K562 (cell line): ENCODE results near the gene SOX6. TPM values are rescaled to one million over a fixed set of nuclear protein-coding genes. Genes with fewer than 3 reads are reported as not detected.

Source experiments
- ATAC-seq: fragments of 200-7000 bp; cut with Tn5 transposase; 3 replicates; pipeline ENCODE4 v1.9.1; 2020; ENCODE audit warnings: moderate library complexity
- BruUV-seq: library from RNA; stranded (reverse); fragments of 400-500 nt; replicated peaks from 2 replicates; lab custom pipeline; 2021; lab: Mats Ljungman, UMichigan
- CTCF ChIA-PET: fragments of 300-600 bp; formaldehyde crosslinking; extraction: SDS; loops from one replicate; lab custom pipeline; 2021; ENCODE audit warnings: low intra/inter-chr PET ratio; lab: Yijun Ruan, JAX
- POLR2A ChIA-PET: fragments of 300-600, 350-650 bp; sonication (Branson Sonifier 250); formaldehyde crosslinking; extraction: SDS; loops from one replicate; lab custom pipeline; 2021; ENCODE audit warnings: antibody characterized with exemption, inconsistent platforms; lab: Yijun Ruan, JAX
- DNase-seq, 4 experiments: peaks; one replicate each; pipeline versions ENCODE4 v3.0.0 to v3.0.0-alpha.2; 2011 to 2018; ENCODE audit warnings: low spot score in 3 of 4, mixed read lengths in 3 of 4; ENCODE audit errors: extremely low read depth in 1 of 4
- FAIRE-seq: peaks from 2 replicates; lab custom pipeline; 2011; peaks lifted over from hg19 to GRCh38; lab: Jason Lieb, UNC
- H2AFZ ChIP-seq: 2 replicates; pipeline ENCODE4 v1.6.0; 2011; ENCODE audit warnings: low read depth, low read length, control low read depth, inconsistent platforms
- H3K27ac ChIP-seq: fragments of 200-600 bp; 3 replicates; pipeline ENCODE4 v1.8.0; 2011; ENCODE audit warnings: low read depth, mild to moderate bottlenecking, control low read depth, inconsistent platforms, low read length, moderate library complexity, mixed read lengths; ENCODE audit errors: extremely low read depth
- H3K27me3 ChIP-seq, 2 experiments: fragments of 300-600 bp in 1 of 2; 2 replicates in 1 of 2; 3 replicates in 1 of 2; pipeline versions ENCODE4 v1.6.0 to v1.8.0; 2011; ENCODE audit warnings: inconsistent platforms in 2 of 2, low read length in 2 of 2, mild to moderate bottlenecking in 1 of 2, mixed read lengths in 1 of 2, moderate library complexity in 1 of 2; ENCODE audit not compliant: control insufficient read depth in 2 of 2, insufficient read depth in 2 of 2
- H3K36me3 ChIP-seq: fragments of 300-600 bp; 3 replicates; pipeline ENCODE4 v1.8.0; 2011; ENCODE audit warnings: mild to moderate bottlenecking, low read length, inconsistent platforms; ENCODE audit not compliant: control insufficient read depth, insufficient read depth
- H3K4me1 ChIP-seq, 2 experiments: fragments of 200-600 bp in 1 of 2; replicated peaks in 1 of 2; 2 replicates in 1 of 2; 3 replicates in 1 of 2; pipeline versions ENCODE4 v1.5.1 to v1.8.0; 2011; ENCODE audit warnings: inconsistent platforms in 2 of 2, low read length in 2 of 2, mild to moderate bottlenecking in 1 of 2, mixed read lengths in 1 of 2, moderate library complexity in 1 of 2; ENCODE audit not compliant: control insufficient read depth in 2 of 2, insufficient read depth in 2 of 2
- H3K4me2 ChIP-seq: 2 replicates; pipeline ENCODE4 v1.6.1; 2011; ENCODE audit warnings: low read length, control low read depth, inconsistent platforms, mixed read lengths; ENCODE audit not compliant: insufficient read depth
- H3K4me3 ChIP-seq: fragments of 200-600 bp; sonication (generic), shearing (Covaris generic); 2 replicates; pipeline ENCODE4 v1.5.1; 2016; ENCODE audit warnings: control low read depth, inconsistent platforms
- H3K79me2 ChIP-seq: fragments of 200-600 bp; 3 replicates; pipeline ENCODE4 v1.8.0; 2011; ENCODE audit warnings: low read length, inconsistent platforms; ENCODE audit not compliant: control insufficient read depth, insufficient read depth
- H3K9ac ChIP-seq, 2 experiments: 2 replicates each; pipeline versions ENCODE4 v1.6.0 to v1.6.1; 2011; ENCODE audit warnings: low read depth in 2 of 2, low read length in 2 of 2, control low read depth in 1 of 2, inconsistent platforms in 1 of 2, mild to moderate bottlenecking in 1 of 2, mixed read lengths in 1 of 2; ENCODE audit not compliant: insufficient read depth in 1 of 2
- H3K9me1 ChIP-seq: one replicate; pipeline ENCODE4 v1.6.0; 2011; ENCODE audit warnings: inconsistent platforms, mild to moderate bottlenecking, low read length, moderate library complexity; ENCODE audit not compliant: control insufficient read depth, insufficient read depth
- H3K9me3 ChIP-seq: replicated peaks from 2 replicates; pipeline ENCODE4 v1.5.1; 2011; ENCODE audit warnings: low read depth, low read length, inconsistent platforms; ENCODE audit not compliant: control insufficient read depth, insufficient read depth
- H4K20me1 ChIP-seq: replicated peaks from 2 replicates; pipeline ENCODE4 v1.6.1; 2011; ENCODE audit warnings: low read length, inconsistent platforms, mixed read lengths; ENCODE audit not compliant: control insufficient read depth, insufficient read depth
- ARID1B ChIP-seq: fragments of 450-650 bp; IDR thresholded peaks from 2 replicates; pipeline ENCODE4 v1.6.1; 2016; ENCODE audit warnings: antibody characterized with exemption, mild to moderate bottlenecking, inconsistent platforms
- BRD4 ChIP-seq: fragments of 200-600 bp; sonication (generic); IDR thresholded peaks from 2 replicates; pipeline ENCODE4 v1.6.1; 2017; ENCODE audit warnings: inconsistent platforms
- CC2D1A ChIP-seq: fragments of 450-650 bp; IDR thresholded peaks from 2 replicates; pipeline ENCODE4 v1.6.1; 2017; ENCODE audit warnings: mild to moderate bottlenecking
- CXXC5 ChIP-seq: fragments of 250-450 bp; sonication (Bioruptor Pico); IDR thresholded peaks from 2 replicates; pipeline ENCODE4 v1.8.0; 2022; ENCODE audit warnings: inconsistent platforms, mild to moderate bottlenecking, moderate library complexity
- HLTF ChIP-seq: fragments of 450-650 bp; IDR thresholded peaks from 2 replicates; pipeline ENCODE4 v1.6.1; 2016
- MAFG ChIP-seq: fragments of 450-650 bp; conservative IDR thresholded peaks from 2 replicates; pipeline ENCODE4 v1.6.1; 2016; ENCODE audit warnings: missing genetic modification characterization, missing compliant biosample characterization
- MEIS2 ChIP-seq: fragments of 450-650 bp; IDR thresholded peaks from 2 replicates; pipeline ENCODE4 v1.6.1; 2014; ENCODE audit warnings: mild to moderate bottlenecking; ENCODE audit not compliant: partially characterized antibody
- NR2C2 ChIP-seq, 2 experiments: fragments of 200-800 bp in 1 of 2; sonication (Bioruptor generic) in 1 of 2; sonication (generic) in 1 of 2; formaldehyde crosslinking in 1 of 2; IDR thresholded peaks; 2 replicates each; pipeline versions ENCODE4 v1.6.1 to v1.8.0; 2016 to 2022; ENCODE audit warnings: mild to moderate bottlenecking in 1 of 2, missing compliant biosample characterization in 1 of 2, missing genetic modification characterization in 1 of 2, missing genetic modification reagents in 1 of 2
- PKNOX1 ChIP-seq: fragments of 450-650 bp; IDR thresholded peaks from 2 replicates; pipeline ENCODE4 v1.6.1; 2016
- TCFL5 ChIP-seq: fragments of 250-450 bp; sonication (Bioruptor Pico); conservative IDR thresholded peaks from 2 replicates; pipeline ENCODE4 v1.6.1; 2021; ENCODE audit warnings: mild to moderate bottlenecking, moderate library complexity, matching md5 sums
- ZC3H8 ChIP-seq: fragments of 450-650 bp; IDR thresholded peaks from 2 replicates; pipeline ENCODE4 v1.6.1; 2017
- ZNF197 ChIP-seq: fragments of 200-800 bp; sonication (Bioruptor generic); IDR thresholded peaks from 2 replicates; pipeline ENCODE4 v1.6.1; 2016; ENCODE audit warnings: low read depth, missing genetic modification characterization, missing compliant biosample characterization
- ZNF655 ChIP-seq: fragments of 250-450 bp; sonication (Bioruptor Pico); IDR thresholded peaks from 2 replicates; pipeline ENCODE4 v1.5.0; 2021
- whole genome bisulfite sequencing: fragments of 100-300 bp; shearing (Covaris generic); methylation state at CpG from one replicate; pipeline ENCODE4 v1.1.6; 2016; ENCODE audit warnings: low coverage, mixed read lengths; ENCODE audit not compliant: insufficient coverage; ENCODE audit errors: missing lambda C conversion rate; 5-methylcytosine and 5-hydroxymethylcytosine counted together
- in situ Hi-C: fragments of 300-500 bp; cut with MboI; formaldehyde crosslinking; loops from 4 replicates; pipeline ENCODE4 v1.15.0; 2018; ENCODE audit warnings: inconsistent platforms, mixed read lengths
- intact Hi-C: fragments of 100-400 bp; cut with micrococcal nuclease; formaldehyde crosslinking; loops from 2 replicates; pipeline ENCODE4 v1.14.2; 2022
- polyA plus RNA-seq, 8 experiments: library from polyadenylated mRNA; depleted of rRNA in 4 of 8; stranded (reverse) in 5 of 8; unstranded in 3 of 8; fragments of >200 nt; fragmentation: Nextera tagmentation in 2 of 8; fragmentation: Illumina TruSeq in 1 of 8; extraction: Ambion mirVana in 2 of 8; extraction: Trizol in 1 of 8; gene quantifications; 2 replicates each; pipeline versions ENCODE4 v1.2.1 to v1.2.3, GENCODE V29; 2011 to 2014; ENCODE audit warnings: inconsistent platforms in 1 of 8, missing spikeins in 1 of 8
- total RNA-seq, 7 experiments: library from RNA; depleted of rRNA in 6 of 7; stranded (reverse); fragments of >200 nt in 6 of 7; fragmentation: Illumina TruSeq in 2 of 7; extraction: Trizol in 2 of 7; gene quantifications; 2 replicates each; pipeline versions ENCODE4 v1.2.1 to v1.2.3, GENCODE V29; 2011 to 2021; ENCODE audit warnings: low replicate concordance in 1 of 7

Gene SOX6
- total and polyA plus RNA-seq, 9 of the 15 experiments (the other 6 are each of a cell fraction or from before 2014, with no cell fraction given) = 0.89 to 8.7 (median 5.7) TPM

- in situ Hi-C loops (no loop called here), intact Hi-C loops (loop anchor here (2.0 to 5.0 kb wide), 2 partner anchors 55 to 271 kb away; no protein-coding TSS in a partner anchor)
- Histone ChIP-seq H3K27me3 (no peaks in the 10 kb centered on the region), H3K9ac (peak overlapping the region in 1 of 2 experiments; percentile 12; a peak in 1 of 4 replicates), H3K79me2 (no peaks in the 10 kb centered on the region), H3K4me1 (peaks cover 0 to 28% of the 10 kb centered on the region in 2 experiments; a peak in 4 of 5 replicates), H4K20me1 (no peaks in the 10 kb centered on the region), H3K36me3 (peaks cover 17% of the 10 kb centered on the region; the same call in 2 of the 3 replicates), H3K9me3 (peaks cover 5% of the 10 kb centered on the region; the same call in 1 of the 2 replicates), H2AFZ (peak overlapping the region; percentile 68), H3K9me1 (no peaks in the 10 kb centered on the region), H3K4me3 (no peak overlapping the region), H3K4me2 (no peak overlapping the region), H3K27ac (peak overlapping the region; percentile 89)
- ATAC-seq = peak; percentile 45
- no peak for DNase-seq
- 15% methylated on average over 6 of the region's 6 CpGs for WGBS
- CTCF ChIA-PET = no interaction called here
- POLR2A ChIA-PET = no interaction called here
- FAIRE-seq = no peak
- 0 out of 2 replicates have a peak, but pooled peaks have one; percentile 23 for TF ChIP-seq ZNF197 (CRISPR knock-in tag)
- TF ChIP-seq HLTF = 0 out of 2 replicates have a peak, but pooled peaks have one; percentile 32
- peak; percentile 14 for TF ChIP-seq MEIS2
- TF ChIP-seq BRD4 = peak; percentile 53; the same call in 1 of the 2 replicates
- no peak for TF ChIP-seq ZC3H8
- 0 out of 2 replicates have a peak, but pooled peaks have one; percentile 8 for TF ChIP-seq ARID1B
- TF ChIP-seq PKNOX1 = peak; percentile 10; the same call in 1 of the 2 replicates
- TF ChIP-seq CC2D1A = no peak
- no peak for TF ChIP-seq NR2C2 (CRISPR knock-in tag; IDR thresholded peaks at IDR 0.05)
- TF ChIP-seq NR2C2 (tag; IDR thresholded peaks at IDR 0.05) = 0 out of 2 replicates have a peak, but pooled peaks have one; percentile 14
- TF ChIP-seq ZNF655 (CRISPR knock-in tag) = no peak
- TF ChIP-seq MAFG = no peak
- TF ChIP-seq CXXC5 (CRISPR knock-in tag) = 0 out of 2 replicates have a peak, but pooled peaks have one; percentile 31
- no peak for TF ChIP-seq TCFL5
- no TSS peak for BruUV-seq
Measured at GRCh38 chr11:16336204-16336603, 20.1 kb downstream of the SOX6 start.
